Spleen (tissue), 7 donors: Measurements from ENCODE around the gene KLF3.

Source experiments
- POLR2A ChIP-seq, 3 donors: fragments of 450-650 bp; IDR thresholded peaks; one replicate each; pipeline ENCODE4 v1.5.1; 2017; ENCODE audit warnings: antibody characterized with exemption in 3 of 3, mild to moderate bottlenecking in 1 of 3
- POLR2AphosphoS5 ChIP-seq, 3 donors: sonication (generic); formaldehyde crosslinking; IDR thresholded peaks; one replicate each; pipeline ENCODE4 v1.5.1; 2017; ENCODE audit warnings: antibody characterized with exemption in 3 of 3
- TF ChIP-seq, protein P1 (sequence below), 11 experiments: fragments of 200-600 bp in 7 of 11; fragments of 450-650 bp in 4 of 11; sonication (generic) in 4 of 11; IDR thresholded peaks in 8 of 11; conservative IDR thresholded peaks in 3 of 11; 1 replicate in 7 of 11; 2 replicates in 4 of 11; pipeline versions ENCODE4 v1.4.0 to v1.8.0; 2016 to 2021; ENCODE audit warnings: antibody characterized with exemption in 11 of 11, inconsistent platforms in 4 of 11, mild to moderate bottlenecking in 1 of 11
- donor health status: DM: no; HTN: no; CAD: no; lungs with moderate emphysema.
- donor health status: DM: no; HTN: no; CAD: no.
- donor health status: DM: no; HTN: no; CAD: no.

DNA sequence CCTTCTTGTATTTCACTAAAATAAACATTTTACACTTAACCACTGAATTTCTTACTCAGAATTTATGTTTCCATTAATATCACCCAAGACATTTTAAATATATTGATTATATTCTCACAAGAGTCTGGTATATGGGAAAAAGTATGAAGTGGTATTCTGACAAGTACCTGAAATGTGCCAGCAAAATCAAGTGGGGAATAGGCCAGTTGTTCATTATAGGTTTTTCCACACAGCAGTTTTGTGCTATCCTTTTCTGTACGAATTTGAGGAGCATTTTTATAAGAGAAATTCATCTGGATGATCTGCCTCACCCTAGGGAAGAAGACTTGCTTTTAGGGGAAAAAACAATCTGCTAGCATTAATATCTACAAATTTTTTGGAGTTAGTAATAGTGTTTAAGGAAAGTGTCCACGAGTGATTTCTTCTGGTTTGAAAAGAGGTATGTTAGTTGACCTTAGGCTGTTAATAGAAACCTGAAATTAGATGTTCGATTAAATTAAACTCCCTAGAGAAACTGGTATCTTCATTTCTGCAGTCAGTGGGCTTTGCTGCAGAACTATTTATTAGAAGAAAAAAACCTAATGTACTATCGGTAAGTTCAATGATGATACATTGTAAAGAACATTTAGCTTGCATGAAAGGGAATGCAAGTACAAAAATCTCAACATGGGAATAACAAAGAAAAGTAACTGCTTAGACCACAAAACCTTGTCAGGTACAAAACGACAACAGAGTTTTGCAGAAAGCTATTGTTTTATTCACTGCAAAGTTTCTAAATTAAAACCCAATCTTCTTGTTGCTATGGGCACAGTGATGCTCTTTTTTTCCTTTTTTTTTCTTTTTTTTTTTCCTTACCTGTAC, 1.8 kb downstream of the KLF3 start:
- TF ChIP-seq, protein P1, sequence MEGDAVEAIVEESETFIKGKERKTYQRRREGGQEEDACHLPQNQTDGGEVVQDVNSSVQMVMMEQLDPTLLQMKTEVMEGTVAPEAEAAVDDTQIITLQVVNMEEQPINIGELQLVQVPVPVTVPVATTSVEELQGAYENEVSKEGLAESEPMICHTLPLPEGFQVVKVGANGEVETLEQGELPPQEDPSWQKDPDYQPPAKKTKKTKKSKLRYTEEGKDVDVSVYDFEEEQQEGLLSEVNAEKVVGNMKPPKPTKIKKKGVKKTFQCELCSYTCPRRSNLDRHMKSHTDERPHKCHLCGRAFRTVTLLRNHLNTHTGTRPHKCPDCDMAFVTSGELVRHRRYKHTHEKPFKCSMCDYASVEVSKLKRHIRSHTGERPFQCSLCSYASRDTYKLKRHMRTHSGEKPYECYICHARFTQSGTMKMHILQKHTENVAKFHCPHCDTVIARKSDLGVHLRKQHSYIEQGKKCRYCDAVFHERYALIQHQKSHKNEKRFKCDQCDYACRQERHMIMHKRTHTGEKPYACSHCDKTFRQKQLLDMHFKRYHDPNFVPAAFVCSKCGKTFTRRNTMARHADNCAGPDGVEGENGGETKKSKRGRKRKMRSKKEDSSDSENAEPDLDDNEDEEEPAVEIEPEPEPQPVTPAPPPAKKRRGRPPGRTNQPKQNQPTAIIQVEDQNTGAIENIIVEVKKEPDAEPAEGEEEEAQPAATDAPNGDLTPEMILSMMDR (IDR thresholded peaks at IDR 0.05 in 8 of 11, conservative IDR thresholded peaks at IDR 0.05 in 3 of 11) = no peak
- TF ChIP-seq POLR2AphosphoS5 (IDR thresholded peaks at IDR 0.05) (no peak), POLR2A (IDR thresholded peaks at IDR 0.05) (no peak)
